ENCODE measurements around the gene KIAA1217.

Gene KIAA1217

DNA sequence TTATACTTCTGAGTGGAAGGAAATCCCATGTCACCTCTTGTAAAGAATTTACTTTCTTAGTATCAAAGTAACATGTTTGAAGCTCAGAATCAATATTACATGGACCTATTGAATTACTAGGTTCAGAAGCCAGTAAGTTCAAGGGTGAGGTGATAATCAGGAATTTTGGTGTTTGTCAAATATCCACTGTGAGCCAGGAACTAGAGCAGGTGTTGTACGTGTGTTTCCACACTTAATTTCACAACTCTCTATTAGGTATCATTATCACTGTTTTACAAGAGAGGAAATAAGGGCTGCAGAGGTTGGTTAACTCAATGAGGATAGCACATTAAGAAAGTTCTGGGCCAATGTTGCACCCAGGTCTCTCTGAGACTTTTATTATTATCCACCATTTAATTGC is 130.4 kb downstream of the KIAA1217 start:
- no peak overlapping the region for H3K4me3 ChIP-seq (ENCODE audit: low read depth, low read length)
- H3K4me1 ChIP-seq, result peaks cover 30% of the 10 kb centered on the region
- H3K9ac ChIP-seq, result no peak overlapping the region
- H3K27ac ChIP-seq, result peak overlapping the region; percentile 73
- no peaks in the 10 kb centered on the region for H3K36me3 ChIP-seq (ENCODE audit: control insufficient read depth, insufficient read depth, low read length)
- H3K27me3 ChIP-seq (ENCODE audit: control insufficient read depth, insufficient read depth, low read length), result no peaks in the 10 kb centered on the region
- TF ChIP-seq CTCF (IDR thresholded peaks at IDR 0.05), result no peak
- no peaks in the 10 kb centered on the region for H3K9me3 ChIP-seq (ENCODE audit: control insufficient read depth, low read length)
- no peak overlapping the region for H2AFZ ChIP-seq
- no peak overlapping the region for H3K4me2 ChIP-seq (ENCODE audit: low read length)
- H3K79me2 ChIP-seq, result peaks cover 5% of the 10 kb centered on the region

DNA sequence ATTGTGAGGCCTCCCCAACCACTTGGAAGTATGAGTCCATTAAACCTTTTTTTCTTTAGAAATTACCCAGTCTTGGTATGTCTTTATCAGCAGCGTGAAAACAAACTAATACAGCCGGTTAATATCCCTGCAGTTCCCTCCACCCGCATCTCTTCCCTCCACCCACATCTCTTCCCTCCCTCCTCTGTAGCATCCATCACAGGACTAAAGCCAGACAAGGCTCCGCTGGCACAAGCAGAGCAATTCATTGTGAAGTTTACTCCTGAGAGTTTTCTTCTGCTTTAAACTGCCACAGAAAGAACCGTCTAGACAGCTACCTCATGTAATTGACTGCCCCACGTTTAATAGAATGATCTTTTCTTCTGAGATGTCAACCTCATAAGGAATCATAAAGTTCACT is 131.5 kb downstream of the KIAA1217 start:
- Histone ChIP-seq H2AFZ (no peak overlapping the region), H3K4me2 (ENCODE audit: low read length) (peak overlapping the region; percentile 31), H3K79me2 (peaks cover 5% of the 10 kb centered on the region), H3K27ac (peak overlapping the region; percentile 73), H3K9ac (no peak overlapping the region), H3K27me3 (ENCODE audit: control insufficient read depth, insufficient read depth, low read length) (no peaks in the 10 kb centered on the region), H3K36me3 (ENCODE audit: control insufficient read depth, insufficient read depth, low read length) (no peaks in the 10 kb centered on the region), H3K4me3 (ENCODE audit: low read depth, low read length) (no peak overlapping the region), H3K9me3 (ENCODE audit: control insufficient read depth, low read length) (no peaks in the 10 kb centered on the region), H3K4me1 (peaks cover 40% of the 10 kb centered on the region)
- TF ChIP-seq CTCF (IDR thresholded peaks at IDR 0.05), result no peak

DNA sequence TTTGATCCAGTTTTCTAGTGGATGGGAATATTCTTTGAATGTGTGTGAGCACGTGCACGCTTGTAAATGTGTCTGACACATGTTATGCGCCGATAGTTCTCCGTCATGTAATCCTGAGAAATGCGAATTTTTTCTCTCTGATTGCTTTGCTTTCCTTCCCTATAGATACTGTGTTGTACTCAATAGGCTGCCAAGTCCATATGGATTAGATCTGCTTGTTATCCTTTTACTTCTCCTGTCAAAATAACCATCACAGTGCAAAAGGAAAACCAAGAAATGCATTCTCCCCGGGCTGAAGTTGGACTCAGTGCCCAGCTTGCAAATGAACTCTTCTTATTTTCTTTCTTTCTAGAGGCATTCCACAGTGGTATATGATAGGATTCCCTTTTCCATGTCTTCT is 131.9 kb downstream of the KIAA1217 start:
- Histone ChIP-seq H3K36me3 (ENCODE audit: control insufficient read depth, insufficient read depth, low read length) (no peaks in the 10 kb centered on the region), H3K9ac (no peak overlapping the region), H2AFZ (no peak overlapping the region), H3K4me1 (peaks cover 40% of the 10 kb centered on the region), H3K4me3 (ENCODE audit: low read depth, low read length) (no peak overlapping the region), H3K4me2 (ENCODE audit: low read length) (peak overlapping the region; percentile 33), H3K27ac (peak overlapping the region; percentile 73), H3K9me3 (ENCODE audit: control insufficient read depth, low read length) (no peaks in the 10 kb centered on the region), H3K79me2 (peaks cover 5% of the 10 kb centered on the region), H3K27me3 (ENCODE audit: control insufficient read depth, insufficient read depth, low read length) (no peaks in the 10 kb centered on the region)
- TF ChIP-seq CTCF (IDR thresholded peaks at IDR 0.05), result no peak

GRCh38 chr10:24341371-24341770 is 132.4 kb downstream of the KIAA1217 start:
- Histone ChIP-seq H3K27ac (peak overlapping the region; percentile 73), H3K4me2 (ENCODE audit: low read length) (peak overlapping the region; percentile 33), H3K4me1 (peaks cover 40% of the 10 kb centered on the region), H3K4me3 (ENCODE audit: low read depth, low read length) (no peak overlapping the region), H3K36me3 (ENCODE audit: control insufficient read depth, insufficient read depth, low read length) (no peaks in the 10 kb centered on the region), H3K9me3 (ENCODE audit: control insufficient read depth, low read length) (no peaks in the 10 kb centered on the region), H3K27me3 (ENCODE audit: control insufficient read depth, insufficient read depth, low read length) (no peaks in the 10 kb centered on the region), H2AFZ (no peak overlapping the region), H3K9ac (no peak overlapping the region), H3K79me2 (peaks cover 5% of the 10 kb centered on the region)
- TF ChIP-seq CTCF (IDR thresholded peaks at IDR 0.05), result no peak

DNA sequence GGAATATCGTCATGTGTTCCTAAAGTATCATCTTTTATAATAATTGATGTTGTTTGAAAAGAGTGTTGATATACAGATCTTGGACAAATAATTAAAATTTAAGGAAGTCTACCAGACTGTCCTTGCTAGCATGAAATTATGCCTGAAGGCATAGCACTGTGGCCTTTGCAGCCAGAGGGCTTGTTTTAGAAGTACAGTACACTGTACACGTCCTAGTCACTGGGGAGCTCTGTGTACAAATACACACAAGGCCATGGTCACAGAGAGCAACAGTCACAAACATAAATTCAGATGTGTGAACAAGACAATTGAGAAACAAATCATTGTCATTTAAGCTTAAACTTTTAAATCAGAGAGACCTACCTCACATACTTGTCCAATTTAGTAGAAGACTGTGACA is 133.0 kb downstream of the KIAA1217 start:
- peaks cover 40% of the 10 kb centered on the region for H3K4me1 ChIP-seq

More for the DNA sequence above, 133.0 kb downstream of the KIAA1217 start:
- no peak for TF ChIP-seq CTCF (IDR thresholded peaks at IDR 0.05)
- no peaks in the 10 kb centered on the region for H3K36me3 ChIP-seq (ENCODE audit: control insufficient read depth, insufficient read depth, low read length)
- H3K9me3 ChIP-seq (ENCODE audit: control insufficient read depth, low read length), result no peaks in the 10 kb centered on the region
- H3K79me2 ChIP-seq, result peaks cover 5% of the 10 kb centered on the region
- H3K4me2 ChIP-seq (ENCODE audit: low read length), result no peak overlapping the region
- no peak overlapping the region for H3K4me3 ChIP-seq (ENCODE audit: low read depth, low read length)
- H2AFZ ChIP-seq, result no peak overlapping the region
- no peaks in the 10 kb centered on the region for H3K27me3 ChIP-seq (ENCODE audit: control insufficient read depth, insufficient read depth, low read length)
- no peak overlapping the region for H3K9ac ChIP-seq
- H3K27ac ChIP-seq, result peak overlapping the region; percentile 73
